LHCN-M2 (cell line): Measurements from ENCODE around the gene UNC13D. TPM values are rescaled to one million over a fixed set of nuclear protein-coding genes. Genes with fewer than 3 reads are reported as not detected.
"Not testable (repeated sequence)": the region's sequence is repeated elsewhere in the genome, so short reads cannot be mapped to it uniquely, and the experiment has no call there.

Experiments used
- DNase-seq: peaks from one replicate; pipeline ENCODE4 v3.0.0-alpha.2; 2012; ENCODE audit warnings: low read depth
- total RNA-seq: library from RNA; depleted of rRNA; stranded (reverse); fragments of >200 nt; gene quantifications from 2 replicates; pipeline ENCODE4 v1.2.3, GENCODE V29; 2014

UNC13D gene
- total RNA-seq, 1 experiment from 2014 or later: 0.69 TPM

- no peak for DNase-seq
Measured at GRCh38 chr17:75806822-75807500, 37.2 kb downstream of the UNC13D start.

GRCh38 chr17:75803883-75804282 is 40.3 kb downstream of the UNC13D start:
- no peak for DNase-seq

DNA sequence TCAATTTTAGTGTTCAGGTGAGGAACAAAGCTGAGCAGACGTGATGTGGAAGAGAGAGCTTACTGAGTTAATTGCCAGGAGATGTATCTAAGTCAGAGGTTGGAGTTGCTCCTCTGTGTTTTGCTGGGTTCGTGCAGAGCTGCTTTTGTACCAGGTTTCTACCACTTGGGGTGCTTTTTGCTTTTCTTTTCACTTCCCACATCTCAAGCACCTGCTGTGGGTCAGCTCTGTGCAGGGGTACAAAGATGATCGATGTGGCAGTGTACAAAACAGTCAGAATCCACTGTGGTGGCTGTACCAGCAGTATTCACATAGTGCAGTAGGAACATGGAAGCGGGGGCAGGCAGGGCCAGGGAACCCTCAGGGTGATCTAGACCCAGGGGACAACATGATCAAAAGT is 44.8 kb downstream of the UNC13D start:
- no peak for DNase-seq

- no peak for DNase-seq
Measured at GRCh38 chr17:75795820-75796607, 48.2 kb downstream of the UNC13D start.

DNA sequence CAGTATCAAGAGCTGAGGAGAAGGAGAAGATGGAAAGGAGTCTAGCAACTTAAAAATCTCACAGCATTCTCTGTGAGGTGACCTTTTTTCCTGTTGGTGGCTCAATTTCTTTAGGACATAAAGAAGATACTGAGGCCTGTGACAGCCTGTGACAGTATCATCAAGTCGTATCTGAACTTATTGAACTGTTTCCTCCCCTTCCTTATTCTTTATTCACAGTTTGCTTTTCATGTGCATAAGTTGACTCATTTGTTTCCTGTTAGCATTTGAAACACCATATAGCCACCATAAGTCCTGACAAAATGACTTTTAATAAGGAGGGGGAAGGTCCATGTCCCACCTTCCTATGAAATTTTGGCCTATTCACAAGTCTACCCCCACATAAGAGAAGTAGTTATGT is 50.7 kb downstream of the UNC13D start:
- DNase-seq: no peak

DNA sequence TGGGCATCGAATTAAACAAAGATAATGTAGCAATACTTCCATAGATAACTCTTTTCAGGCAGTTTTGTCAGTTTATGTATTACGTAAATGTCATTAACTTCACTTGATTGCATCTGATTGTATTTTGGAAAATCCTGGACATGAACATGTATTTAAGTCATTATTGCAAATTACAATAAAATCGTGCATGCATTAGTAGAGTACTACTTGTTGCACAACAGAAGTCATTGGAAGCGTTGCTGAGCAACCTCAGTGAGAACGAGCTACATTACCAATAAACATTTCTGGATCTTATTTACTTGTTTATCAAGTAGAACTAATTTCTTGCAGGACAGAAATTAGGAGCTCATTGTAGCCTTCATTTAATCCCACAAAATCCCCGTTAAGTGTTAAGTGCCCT is 53.0 kb downstream of the UNC13D start:
- DNase-seq: no peak

DNA sequence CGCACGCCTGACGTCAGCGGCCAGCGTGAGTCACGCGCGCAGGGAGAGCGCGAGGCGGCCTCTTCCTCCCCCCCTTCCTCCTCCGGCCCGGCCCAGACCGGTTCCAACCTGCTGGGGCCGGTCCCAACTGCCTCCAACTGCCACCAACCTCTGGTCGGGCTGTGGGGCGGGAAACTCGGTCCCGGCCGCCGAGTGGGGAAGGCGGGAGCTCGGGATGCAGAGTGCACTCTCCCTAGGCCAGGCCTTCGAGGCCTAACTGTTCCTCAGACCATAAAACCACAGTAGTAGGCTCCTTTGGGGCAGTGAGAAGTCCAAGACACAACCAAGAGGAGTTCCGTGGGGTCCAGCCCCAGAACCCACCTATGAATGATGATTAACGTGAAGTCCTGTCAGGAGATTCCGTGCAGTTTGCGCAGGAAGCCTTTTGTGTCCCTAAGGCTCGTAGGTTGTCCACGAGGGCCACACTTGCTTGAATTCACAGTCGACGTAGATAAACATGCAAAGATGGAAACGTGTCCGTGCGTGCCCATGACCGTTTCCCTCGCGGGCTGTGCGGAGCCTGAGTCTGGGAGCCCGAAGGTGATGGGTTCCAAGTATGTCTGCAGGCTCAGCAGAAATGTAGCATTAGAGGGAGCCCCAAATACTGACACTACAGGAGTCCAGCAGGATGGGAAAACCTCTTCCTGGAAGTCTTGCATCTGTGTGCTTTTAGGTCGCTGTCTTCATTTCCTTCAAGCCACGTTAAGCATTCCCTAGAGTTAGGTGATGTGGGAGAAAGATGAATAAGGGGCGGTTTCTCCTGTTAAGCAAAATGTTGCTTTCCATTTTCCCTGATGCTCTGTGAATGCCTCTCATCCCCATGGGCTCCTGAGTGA is 59.0 kb downstream of the UNC13D start:
- peak; percentile 94 for DNase-seq

DNA sequence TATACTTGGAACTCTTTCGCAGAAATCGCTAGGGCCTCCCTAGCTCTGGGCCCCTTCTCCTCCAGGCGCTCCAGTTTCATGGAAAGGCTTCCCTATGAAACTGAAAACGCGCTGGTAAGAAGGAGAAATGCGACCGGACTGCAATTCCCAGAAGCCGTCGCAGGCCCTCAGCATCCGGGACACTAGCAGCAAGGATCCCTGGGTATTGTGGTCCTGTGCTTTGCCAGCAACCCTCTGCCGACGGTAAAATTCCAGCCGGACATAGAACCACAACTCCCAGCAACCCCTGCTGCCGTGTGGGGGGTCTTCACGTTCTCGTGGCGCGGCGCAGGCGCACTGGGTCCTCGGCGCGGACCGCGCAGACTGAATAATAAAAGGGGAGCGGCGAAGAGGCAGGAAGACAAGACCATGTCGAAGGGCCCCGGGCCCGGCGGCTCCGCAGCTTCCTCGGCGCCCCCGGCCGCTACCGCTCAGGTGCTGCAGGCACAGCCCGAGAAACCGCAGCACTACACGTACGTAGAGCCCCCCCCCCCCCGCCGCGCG is 59.7 kb downstream of the UNC13D start, which contains the start of gene UNK:
Gene UNK (plus strand): TSS at position 334 of the 543 bp plus-strand sequence. CDS start 75 bp downstream, at position 409.
- DNase-seq: peak; percentile 100

GRCh38 chr17:75783803-75784472 is 60.3 kb downstream of the UNC13D start:
- no peak for DNase-seq

- DNase-seq: peak; percentile 77
Measured at GRCh38 chr17:75783069-75783783, 61.0 kb downstream of the UNC13D start.

GRCh38 chr17:75779987-75780889 is 64.0 kb downstream of the UNC13D start:
- no peak for DNase-seq

- DNase-seq: peak; percentile 100
Measured at GRCh38 chr17:75779250-75779986, 64.8 kb downstream of the UNC13D start.

GRCh38 chr17:75778861-75779249 is 65.3 kb downstream of the UNC13D start:
- DNase-seq: no peak

- not testable (repeated sequence) for DNase-seq
Measured at GRCh38 chr17:75778066-75778860, 65.9 kb downstream of the UNC13D start.

- DNase-seq: no peak
Measured at GRCh38 chr17:75777296-75777922, 66.8 kb downstream of the UNC13D start.
